ENCODE measurements around the gene SFI1. TPM values are rescaled to one million over a fixed set of nuclear protein-coding genes. Genes with fewer than 3 reads are reported as not detected.

Gene SFI1
- total and polyA plus RNA-seq, 2 of the 8 experiments (the other 6 are each of a cell fraction or from before 2014, with no cell fraction given): 10.4 to 30.1 TPM

DNA sequence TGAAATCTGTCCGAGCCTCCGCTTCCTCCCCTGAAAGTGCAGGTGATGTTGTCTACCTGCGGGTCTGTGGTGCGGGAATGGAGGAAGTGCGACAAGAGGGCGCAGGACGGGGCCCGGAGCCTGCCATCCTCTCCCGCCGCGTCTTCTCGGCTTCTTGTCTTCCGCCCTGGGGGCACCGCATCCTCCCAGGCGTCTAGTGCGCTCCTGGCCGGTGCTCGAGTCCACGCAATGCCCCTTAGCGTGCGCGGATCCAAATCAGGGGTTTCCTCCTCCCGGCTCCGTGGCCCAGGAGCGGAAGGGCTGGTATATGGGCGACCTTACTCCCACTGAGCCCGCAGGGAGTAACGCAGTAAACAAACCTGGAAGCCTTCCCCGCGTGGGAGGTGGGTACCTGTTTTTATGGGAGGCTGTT, 405 bp downstream of the SFI1 start (continued):
- TF ChIP-seq, protein P1, sequence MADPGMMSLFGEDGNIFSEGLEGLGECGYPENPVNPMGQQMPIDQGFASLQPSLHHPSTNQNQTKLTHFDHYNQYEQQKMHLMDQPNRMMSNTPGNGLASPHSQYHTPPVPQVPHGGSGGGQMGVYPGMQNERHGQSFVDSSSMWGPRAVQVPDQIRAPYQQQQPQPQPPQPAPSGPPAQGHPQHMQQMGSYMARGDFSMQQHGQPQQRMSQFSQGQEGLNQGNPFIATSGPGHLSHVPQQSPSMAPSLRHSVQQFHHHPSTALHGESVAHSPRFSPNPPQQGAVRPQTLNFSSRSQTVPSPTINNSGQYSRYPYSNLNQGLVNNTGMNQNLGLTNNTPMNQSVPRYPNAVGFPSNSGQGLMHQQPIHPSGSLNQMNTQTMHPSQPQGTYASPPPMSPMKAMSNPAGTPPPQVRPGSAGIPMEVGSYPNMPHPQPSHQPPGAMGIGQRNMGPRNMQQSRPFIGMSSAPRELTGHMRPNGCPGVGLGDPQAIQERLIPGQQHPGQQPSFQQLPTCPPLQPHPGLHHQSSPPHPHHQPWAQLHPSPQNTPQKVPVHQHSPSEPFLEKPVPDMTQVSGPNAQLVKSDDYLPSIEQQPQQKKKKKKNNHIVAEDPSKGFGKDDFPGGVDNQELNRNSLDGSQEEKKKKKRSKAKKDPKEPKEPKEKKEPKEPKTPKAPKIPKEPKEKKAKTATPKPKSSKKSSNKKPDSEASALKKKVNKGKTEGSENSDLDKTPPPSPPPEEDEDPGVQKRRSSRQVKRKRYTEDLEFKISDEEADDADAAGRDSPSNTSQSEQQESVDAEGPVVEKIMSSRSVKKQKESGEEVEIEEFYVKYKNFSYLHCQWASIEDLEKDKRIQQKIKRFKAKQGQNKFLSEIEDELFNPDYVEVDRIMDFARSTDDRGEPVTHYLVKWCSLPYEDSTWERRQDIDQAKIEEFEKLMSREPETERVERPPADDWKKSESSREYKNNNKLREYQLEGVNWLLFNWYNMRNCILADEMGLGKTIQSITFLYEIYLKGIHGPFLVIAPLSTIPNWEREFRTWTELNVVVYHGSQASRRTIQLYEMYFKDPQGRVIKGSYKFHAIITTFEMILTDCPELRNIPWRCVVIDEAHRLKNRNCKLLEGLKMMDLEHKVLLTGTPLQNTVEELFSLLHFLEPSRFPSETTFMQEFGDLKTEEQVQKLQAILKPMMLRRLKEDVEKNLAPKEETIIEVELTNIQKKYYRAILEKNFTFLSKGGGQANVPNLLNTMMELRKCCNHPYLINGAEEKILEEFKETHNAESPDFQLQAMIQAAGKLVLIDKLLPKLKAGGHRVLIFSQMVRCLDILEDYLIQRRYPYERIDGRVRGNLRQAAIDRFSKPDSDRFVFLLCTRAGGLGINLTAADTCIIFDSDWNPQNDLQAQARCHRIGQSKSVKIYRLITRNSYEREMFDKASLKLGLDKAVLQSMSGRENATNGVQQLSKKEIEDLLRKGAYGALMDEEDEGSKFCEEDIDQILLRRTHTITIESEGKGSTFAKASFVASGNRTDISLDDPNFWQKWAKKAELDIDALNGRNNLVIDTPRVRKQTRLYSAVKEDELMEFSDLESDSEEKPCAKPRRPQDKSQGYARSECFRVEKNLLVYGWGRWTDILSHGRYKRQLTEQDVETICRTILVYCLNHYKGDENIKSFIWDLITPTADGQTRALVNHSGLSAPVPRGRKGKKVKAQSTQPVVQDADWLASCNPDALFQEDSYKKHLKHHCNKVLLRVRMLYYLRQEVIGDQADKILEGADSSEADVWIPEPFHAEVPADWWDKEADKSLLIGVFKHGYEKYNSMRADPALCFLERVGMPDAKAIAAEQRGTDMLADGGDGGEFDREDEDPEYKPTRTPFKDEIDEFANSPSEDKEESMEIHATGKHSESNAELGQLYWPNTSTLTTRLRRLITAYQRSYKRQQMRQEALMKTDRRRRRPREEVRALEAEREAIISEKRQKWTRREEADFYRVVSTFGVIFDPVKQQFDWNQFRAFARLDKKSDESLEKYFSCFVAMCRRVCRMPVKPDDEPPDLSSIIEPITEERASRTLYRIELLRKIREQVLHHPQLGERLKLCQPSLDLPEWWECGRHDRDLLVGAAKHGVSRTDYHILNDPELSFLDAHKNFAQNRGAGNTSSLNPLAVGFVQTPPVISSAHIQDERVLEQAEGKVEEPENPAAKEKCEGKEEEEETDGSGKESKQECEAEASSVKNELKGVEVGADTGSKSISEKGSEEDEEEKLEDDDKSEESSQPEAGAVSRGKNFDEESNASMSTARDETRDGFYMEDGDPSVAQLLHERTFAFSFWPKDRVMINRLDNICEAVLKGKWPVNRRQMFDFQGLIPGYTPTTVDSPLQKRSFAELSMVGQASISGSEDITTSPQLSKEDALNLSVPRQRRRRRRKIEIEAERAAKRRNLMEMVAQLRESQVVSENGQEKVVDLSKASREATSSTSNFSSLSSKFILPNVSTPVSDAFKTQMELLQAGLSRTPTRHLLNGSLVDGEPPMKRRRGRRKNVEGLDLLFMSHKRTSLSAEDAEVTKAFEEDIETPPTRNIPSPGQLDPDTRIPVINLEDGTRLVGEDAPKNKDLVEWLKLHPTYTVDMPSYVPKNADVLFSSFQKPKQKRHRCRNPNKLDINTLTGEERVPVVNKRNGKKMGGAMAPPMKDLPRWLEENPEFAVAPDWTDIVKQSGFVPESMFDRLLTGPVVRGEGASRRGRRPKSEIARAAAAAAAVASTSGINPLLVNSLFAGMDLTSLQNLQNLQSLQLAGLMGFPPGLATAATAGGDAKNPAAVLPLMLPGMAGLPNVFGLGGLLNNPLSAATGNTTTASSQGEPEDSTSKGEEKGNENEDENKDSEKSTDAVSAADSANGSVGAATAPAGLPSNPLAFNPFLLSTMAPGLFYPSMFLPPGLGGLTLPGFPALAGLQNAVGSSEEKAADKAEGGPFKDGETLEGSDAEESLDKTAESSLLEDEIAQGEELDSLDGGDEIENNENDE (IDR thresholded peaks at IDR 0.05; ENCODE audit: insufficient replicate concordance, low read length): no peak
- no peak for TF ChIP-seq ZNF274 (IDR thresholded peaks at IDR 0.05; ENCODE audit: borderline replicate concordance, extremely low read depth, low read length)
- no peak for TF ChIP-seq GTF2F1 (IDR thresholded peaks at IDR 0.05; ENCODE audit: borderline replicate concordance, low read depth, low read length)
- no peak for TF ChIP-seq CREB1 (IDR thresholded peaks at IDR 0.05)
- no peak for TF ChIP-seq BRCA1 (IDR thresholded peaks at IDR 0.05; ENCODE audit: low read depth, low read length)
- peak; percentile 15; the same call in 1 of the 2 replicates for TF ChIP-seq RBBP5 (IDR thresholded peaks at IDR 0.05; ENCODE audit: borderline replicate concordance, low read depth, low read length)
- TF ChIP-seq, protein P2, sequence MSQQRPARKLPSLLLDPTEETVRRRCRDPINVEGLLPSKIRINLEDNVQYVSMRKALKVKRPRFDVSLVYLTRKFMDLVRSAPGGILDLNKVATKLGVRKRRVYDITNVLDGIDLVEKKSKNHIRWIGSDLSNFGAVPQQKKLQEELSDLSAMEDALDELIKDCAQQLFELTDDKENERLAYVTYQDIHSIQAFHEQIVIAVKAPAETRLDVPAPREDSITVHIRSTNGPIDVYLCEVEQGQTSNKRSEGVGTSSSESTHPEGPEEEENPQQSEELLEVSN (IDR thresholded peaks at IDR 0.05): no peak
- no peak for TF ChIP-seq HDAC6 (IDR thresholded peaks at IDR 0.05; ENCODE audit: low read depth, low read length)
- no peak for TF ChIP-seq SP4 (IDR thresholded peaks at IDR 0.05; ENCODE audit: low read length)
- TF ChIP-seq CBX8 (IDR thresholded peaks at IDR 0.05; ENCODE audit: borderline replicate concordance, low read depth, low read length): no peak
- no peak for TF ChIP-seq EZH2 (IDR thresholded peaks at IDR 0.05; ENCODE audit: low read depth, low read length, severe bottlenecking)
- no peak for TF ChIP-seq MAFK (IDR thresholded peaks at IDR 0.05; ENCODE audit: low read depth, low read length)
